ENCODE measurements around the gene ARFGAP1. TPM values are rescaled to one million over a fixed set of nuclear protein-coding genes. Genes with fewer than 3 reads are reported as not detected.

Gene ARFGAP1
- total RNA-seq, 1 donor from 2014 or later = 220 TPM

- Histone ChIP-seq H2AFZ (ENCODE audit: low read depth, low read length) (no peak overlapping the region), H3K27ac (ENCODE audit: low read depth, low read length) (no peak overlapping the region), H3K27me3 (ENCODE audit: insufficient read depth, low read length) (no peaks in the 10 kb centered on the region), H3K4me2 (ENCODE audit: low read length) (no peak overlapping the region), H3K4me1 (ENCODE audit: insufficient read depth, low read length) (no peaks in the 10 kb centered on the region), H3K9me3 (ENCODE audit: insufficient read depth, low read depth, low read length) (no peaks in the 10 kb centered on the region), H3K36me3 (ENCODE audit: insufficient read depth, low read length) (peaks cover 2% of the 10 kb centered on the region), H4K20me1 (ENCODE audit: insufficient read depth, low read length) (peaks cover 83% of the 10 kb centered on the region), H3K9ac (ENCODE audit: low read length) (no peak overlapping the region), H3K4me3 (ENCODE audit: insufficient read depth, low read depth, low read length) (no peak overlapping the region), H3K79me2 (ENCODE audit: insufficient read depth, low read length) (peaks cover 4% of the 10 kb centered on the region)
- Mint-ChIP-seq H3K4me3 (ENCODE audit: unreplicated experiment) (no peak overlapping the region), H3K36me3 (ENCODE audit: low read depth, unreplicated experiment) (peaks cover 3% of the 10 kb centered on the region), H3K4me1 (ENCODE audit: low read depth, unreplicated experiment) (peaks cover 5% of the 10 kb centered on the region), H3K27me3 (ENCODE audit: low read depth, unreplicated experiment) (no peaks in the 10 kb centered on the region), H3K9me3 (ENCODE audit: unreplicated experiment) (no peaks in the 10 kb centered on the region), H3K27ac (ENCODE audit: unreplicated experiment) (no peak overlapping the region)
- no peak for TF ChIP-seq EZH2 (IDR thresholded peaks at IDR 0.05; ENCODE audit: insufficient read depth, low read length)
- TF ChIP-seq CTCF (IDR thresholded peaks at IDR 0.05; ENCODE audit: insufficient read depth, low read depth, low read length) = no peak
- DNase-seq (ENCODE audit: low read depth) (no peak), FAIRE-seq (no peak)
Observed at GRCh38 chr20:63288581-63289251, 16.1 kb downstream of the ARFGAP1 start.

- H3K36me3 Mint-ChIP-seq (ENCODE audit: low read depth, unreplicated experiment) = peaks cover 3% of the 10 kb centered on the region
- no peaks in the 10 kb centered on the region for H3K9me3 ChIP-seq (ENCODE audit: insufficient read depth, low read depth, low read length)
Observed at GRCh38 chr20:63289311-63290135, 16.9 kb downstream of the ARFGAP1 start.

More at GRCh38 chr20:63289311-63290135, 16.9 kb downstream of the ARFGAP1 start:
- H3K27me3 ChIP-seq (ENCODE audit: insufficient read depth, low read length) = no peaks in the 10 kb centered on the region
- H3K4me2 ChIP-seq (ENCODE audit: low read length) = no peak overlapping the region
- DNase-seq (ENCODE audit: low read depth) (no peak), FAIRE-seq (no peak)
- H3K36me3 ChIP-seq (ENCODE audit: insufficient read depth, low read length) = peaks cover 2% of the 10 kb centered on the region
- H3K9ac ChIP-seq (ENCODE audit: low read length) = no peak overlapping the region
- no peak overlapping the region for H2AFZ ChIP-seq (ENCODE audit: low read depth, low read length)
- Mint-ChIP-seq H3K9me3 (ENCODE audit: unreplicated experiment) (no peaks in the 10 kb centered on the region), H3K4me3 (ENCODE audit: unreplicated experiment) (no peak overlapping the region), H3K27ac (ENCODE audit: unreplicated experiment) (peak overlapping the region; percentile 58), H3K27me3 (ENCODE audit: low read depth, unreplicated experiment) (no peaks in the 10 kb centered on the region), H3K4me1 (ENCODE audit: low read depth, unreplicated experiment) (peaks cover 5% of the 10 kb centered on the region)
- no peak for TF ChIP-seq CTCF (IDR thresholded peaks at IDR 0.05; ENCODE audit: insufficient read depth, low read depth, low read length)
- TF ChIP-seq EZH2 (IDR thresholded peaks at IDR 0.05; ENCODE audit: insufficient read depth, low read length) = no peak
- no peak overlapping the region for H3K27ac ChIP-seq (ENCODE audit: low read depth, low read length)
- H3K4me1 ChIP-seq (ENCODE audit: insufficient read depth, low read length) = no peaks in the 10 kb centered on the region
- H4K20me1 ChIP-seq (ENCODE audit: insufficient read depth, low read length) = peaks cover 75% of the 10 kb centered on the region
- no peak overlapping the region for H3K4me3 ChIP-seq (ENCODE audit: insufficient read depth, low read depth, low read length)
- no peaks in the 10 kb centered on the region for H3K79me2 ChIP-seq (ENCODE audit: insufficient read depth, low read length)
